Muscle of arm (tissue), 12 donors: Measurements from ENCODE around the gene CCDC81. TPM values are rescaled to one million over a fixed set of nuclear protein-coding genes. Genes with fewer than 3 reads are reported as not detected.
A peak's percentile ranks its signal among the peaks of the same experiment; 100 is the strongest.

Experiments used
- DNase-seq: peaks from one replicate; pipeline ENCODE4 v3.0.0-alpha.2; 2013
- polyA plus RNA-seq, 12 donors: library from polyadenylated mRNA; unstranded; fragments of 120-200 nt; gene quantifications; one replicate each; pipeline ENCODE4 v1.2.1, GENCODE V29; 2013; ENCODE audit not compliant: insufficient read length in 12 of 12

Gene CCDC81
- polyA plus RNA-seq, 12 donors, result 0.50 to 1.5 (median 0.88) TPM; not detected in 2

- peak; percentile 83 for DNase-seq
Observed at GRCh38 chr11:86440305-86440716, 65.6 kb downstream of the CCDC81 start.

GRCh38 chr11:86440843-86441242, 66.2 kb downstream of the CCDC81 start:
- DNase-seq, result no peak

GRCh38 chr11:86442420-86442819, 67.7 kb downstream of the CCDC81 start:
- DNase-seq, result no peak

DNA sequence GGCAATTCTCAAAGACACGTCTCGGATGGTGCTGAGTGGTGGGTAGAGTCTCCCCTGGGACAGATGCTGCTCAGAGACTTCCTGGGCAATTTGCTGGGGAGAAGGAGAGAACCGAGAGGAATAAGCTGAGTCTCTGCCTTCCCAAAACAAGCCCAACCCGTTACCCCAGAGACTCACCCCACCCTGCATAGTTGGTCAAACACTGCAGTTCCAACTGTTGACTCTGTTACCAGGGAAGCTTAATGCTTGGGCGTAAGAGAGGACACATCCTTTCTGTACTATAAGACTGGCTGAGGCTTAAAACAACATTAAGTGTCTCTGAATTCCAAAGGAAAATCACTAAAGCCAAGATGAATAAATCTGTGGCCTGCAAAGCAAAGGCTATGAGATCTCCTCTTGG, 68.1 kb downstream of the CCDC81 start:
- no peak for DNase-seq

GRCh38 chr11:86443415-86443814, 68.7 kb downstream of the CCDC81 start:
- DNase-seq, result no peak

- DNase-seq, result no peak
Observed at GRCh38 chr11:86444981-86445380, 70.3 kb downstream of the CCDC81 start.

GRCh38 chr11:86446163-86446923, 71.7 kb downstream of the CCDC81 start:
- no peak for DNase-seq

DNA sequence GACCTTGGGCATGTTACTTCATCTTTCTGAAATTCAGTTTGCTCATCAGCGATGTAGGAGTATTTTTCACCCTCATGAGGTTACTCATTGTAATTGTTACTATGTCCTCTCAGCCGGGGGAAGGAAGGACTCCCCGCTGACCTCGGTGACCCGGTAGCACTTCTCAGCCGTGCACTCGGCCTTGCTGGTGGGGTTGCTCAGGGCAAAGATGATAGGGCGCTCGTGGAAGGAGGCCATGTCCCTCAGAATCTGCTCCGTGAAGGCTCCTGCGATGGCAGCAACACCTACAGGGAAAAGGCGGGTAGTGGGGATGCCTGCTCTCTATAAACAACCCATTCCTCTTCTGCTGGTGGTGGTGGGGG, 72.2 kb downstream of the CCDC81 start:
- DNase-seq, result no peak

- no peak for DNase-seq
Observed at GRCh38 chr11:86447763-86448480, 73.2 kb downstream of the CCDC81 start.

DNA sequence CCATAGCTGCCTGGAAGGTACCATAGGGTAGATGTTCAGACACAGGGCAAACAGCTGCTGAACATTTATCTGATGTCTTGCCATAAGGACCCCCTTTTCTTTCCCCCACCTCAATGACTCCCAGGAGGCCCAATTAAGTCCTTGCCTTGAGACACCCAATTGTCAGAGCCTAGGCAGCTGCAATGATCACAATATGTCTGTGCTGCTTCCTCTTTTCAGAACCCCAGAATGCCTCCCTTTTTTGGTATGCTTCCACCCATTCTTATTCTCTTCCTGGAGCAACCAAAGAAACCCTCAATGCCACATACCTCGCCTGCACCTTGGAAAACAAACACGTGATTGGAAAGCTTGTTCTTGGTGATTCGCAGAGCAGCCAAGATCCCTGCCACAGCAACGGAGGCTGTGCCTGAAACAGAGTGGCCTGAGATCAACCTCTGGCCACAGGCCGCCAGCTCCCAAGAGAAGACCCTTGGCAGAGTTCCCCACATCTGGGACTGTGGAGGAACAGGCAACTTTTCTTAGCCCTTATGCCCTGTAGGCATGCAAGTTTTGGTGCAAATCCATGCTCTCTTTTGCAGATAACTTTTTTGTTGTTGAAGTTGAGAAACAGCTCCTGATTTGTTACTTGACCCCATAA, 75.4 kb downstream of the CCDC81 start:
- no peak for DNase-seq

DNA sequence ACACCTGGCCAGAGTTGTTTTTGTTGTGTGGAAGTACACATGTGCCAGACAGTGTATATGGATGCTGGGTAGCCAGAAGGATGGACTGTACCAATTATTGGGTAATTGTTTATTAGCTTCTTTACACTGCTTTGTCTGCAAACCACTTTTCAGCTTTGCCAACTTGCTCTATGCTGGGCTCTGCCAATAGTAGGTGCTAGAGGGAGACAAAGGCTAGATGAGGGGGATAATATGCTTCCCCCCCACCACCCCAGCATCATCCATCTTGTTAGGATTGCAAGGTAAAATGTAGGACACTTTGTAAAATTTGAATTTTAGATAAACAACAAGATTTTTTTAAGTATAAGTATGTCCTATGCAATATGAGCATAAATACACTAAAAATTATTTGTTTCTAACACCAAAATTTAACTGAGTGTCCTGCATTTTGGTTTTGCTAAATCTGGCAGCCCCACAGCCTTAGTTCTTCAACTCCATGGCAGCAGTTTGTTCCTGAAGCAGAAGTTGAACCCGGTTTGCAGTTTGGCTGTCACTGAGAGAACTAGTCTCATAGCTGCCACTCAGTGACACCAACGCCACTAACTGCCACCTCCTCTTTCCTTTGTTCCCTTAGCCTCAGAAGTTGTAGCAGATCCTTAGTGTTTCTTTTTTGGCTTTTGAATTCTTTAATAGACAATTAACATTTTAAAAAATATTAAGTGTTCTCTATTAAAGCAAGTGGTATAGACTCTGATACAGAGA, 78.8 kb downstream of the CCDC81 start:
- DNase-seq, result no peak

DNA sequence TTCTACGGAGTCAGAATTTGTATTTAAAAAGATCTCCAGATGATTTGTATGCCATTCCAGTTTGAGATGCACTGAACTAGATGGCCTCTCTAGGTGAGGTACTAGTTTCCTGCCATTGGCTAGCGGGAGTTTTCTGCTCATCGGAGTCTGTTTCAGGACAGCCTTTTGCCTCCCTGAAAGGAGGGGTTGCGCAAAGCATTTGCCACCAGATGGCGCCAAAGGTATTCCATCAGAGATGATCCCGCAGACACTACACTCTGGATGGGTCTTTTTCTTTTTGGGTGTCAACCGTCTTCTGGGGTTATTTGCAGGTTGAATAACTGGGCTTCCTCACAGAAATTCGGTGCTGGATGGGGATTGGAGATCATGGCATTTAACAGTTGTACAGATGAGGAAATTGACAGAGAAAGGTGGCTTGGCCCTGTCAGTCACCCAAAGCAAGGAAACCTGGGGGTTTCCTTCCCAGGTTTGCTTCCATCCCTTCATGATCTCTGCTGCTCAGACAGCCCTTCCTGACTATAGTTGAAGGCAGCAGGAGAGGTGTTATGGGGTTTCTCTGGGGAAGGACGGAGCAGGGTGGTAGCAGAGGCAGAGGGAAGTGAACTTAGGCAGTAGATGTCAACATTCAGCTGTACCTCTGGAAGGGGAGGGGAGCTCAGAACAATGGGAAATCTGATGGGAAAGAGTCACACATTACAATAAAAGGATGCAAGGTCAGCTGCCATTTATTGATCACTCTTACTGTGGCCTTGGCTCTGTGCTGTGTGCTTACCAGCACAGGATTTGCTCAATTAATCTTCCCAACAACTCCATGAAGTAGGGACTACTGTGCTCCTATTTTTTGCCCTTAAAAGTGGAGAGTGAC, 81.6 kb downstream of the CCDC81 start:
- DNase-seq, result peak; percentile 91

DNA sequence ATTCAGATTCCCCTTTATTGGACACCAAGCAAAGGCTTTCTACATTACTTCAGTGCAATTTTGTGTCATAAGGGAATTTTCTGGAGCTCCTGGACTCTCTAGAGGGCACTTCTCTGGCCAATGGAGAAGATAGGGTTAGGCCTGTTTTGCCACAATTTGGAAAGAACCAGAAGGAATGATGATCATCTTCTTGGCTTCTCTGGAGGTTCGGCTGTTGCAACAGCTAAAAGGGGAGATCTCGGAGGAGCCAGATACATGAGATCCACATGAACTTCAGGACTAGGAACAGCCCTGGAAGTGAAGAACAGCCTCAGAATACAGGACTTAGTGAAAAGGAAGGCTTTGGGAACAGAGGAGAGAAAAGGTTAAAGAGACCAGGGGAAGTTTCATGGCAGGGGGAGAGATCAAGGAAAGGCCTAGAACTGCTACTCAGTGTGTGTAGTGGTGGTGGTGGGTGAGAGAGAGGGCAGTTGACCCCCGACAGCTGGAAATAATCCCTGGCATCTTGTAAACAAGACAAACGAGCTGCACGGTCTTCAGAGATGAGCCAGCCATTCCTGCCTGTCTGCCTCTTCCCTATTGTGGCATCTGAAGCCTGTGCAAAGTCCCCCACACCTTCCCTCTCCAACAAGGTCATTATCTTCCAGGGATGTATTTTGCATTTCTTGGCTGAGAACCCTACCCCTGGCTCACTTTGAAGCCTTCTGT, 83.8 kb downstream of the CCDC81 start:
- no peak for DNase-seq

DNA sequence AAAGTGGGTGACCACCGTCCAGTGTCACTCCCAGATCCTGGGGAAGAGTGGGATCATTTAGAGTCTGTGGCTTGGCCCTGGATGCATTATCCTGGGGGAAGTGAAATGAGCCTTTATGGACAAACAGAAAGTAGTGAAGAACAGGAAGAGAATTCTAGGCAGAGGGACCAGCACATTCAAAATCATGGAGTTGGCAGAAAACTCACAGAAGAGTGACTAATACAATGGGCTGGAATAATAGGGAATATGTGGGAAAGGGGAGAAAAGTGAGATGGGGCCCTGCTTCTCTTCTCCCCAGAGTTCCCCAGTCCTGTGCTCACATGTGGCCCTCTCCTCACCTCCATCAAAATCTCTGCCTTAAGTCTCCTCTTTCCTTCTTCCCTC, 84.3 kb downstream of the CCDC81 start:
- DNase-seq, result no peak

- no peak for DNase-seq
Observed at GRCh38 chr11:86459682-86460460, 85.2 kb downstream of the CCDC81 start.

- DNase-seq, result no peak
Observed at GRCh38 chr11:86460461-86461385, 86.0 kb downstream of the CCDC81 start.

DNA sequence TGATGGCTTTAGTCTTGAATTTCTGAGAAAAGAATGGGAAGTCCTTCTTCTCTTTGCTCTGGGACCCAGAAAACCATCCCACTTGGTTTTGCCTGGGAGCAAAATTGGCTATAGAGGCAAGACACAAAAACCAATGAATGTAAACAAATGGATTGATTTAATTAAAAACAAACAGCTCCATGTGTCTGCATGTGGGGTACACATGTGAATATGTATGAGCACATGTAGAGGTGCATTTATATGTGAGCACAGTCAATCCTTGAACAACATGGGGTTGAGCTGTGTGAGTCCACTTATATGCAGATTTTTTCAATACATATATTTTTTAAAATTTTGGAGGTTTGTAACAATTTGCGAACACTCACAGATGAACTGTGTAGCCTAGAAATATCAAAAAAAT, 87.2 kb downstream of the CCDC81 start:
- DNase-seq, result no peak

DNA sequence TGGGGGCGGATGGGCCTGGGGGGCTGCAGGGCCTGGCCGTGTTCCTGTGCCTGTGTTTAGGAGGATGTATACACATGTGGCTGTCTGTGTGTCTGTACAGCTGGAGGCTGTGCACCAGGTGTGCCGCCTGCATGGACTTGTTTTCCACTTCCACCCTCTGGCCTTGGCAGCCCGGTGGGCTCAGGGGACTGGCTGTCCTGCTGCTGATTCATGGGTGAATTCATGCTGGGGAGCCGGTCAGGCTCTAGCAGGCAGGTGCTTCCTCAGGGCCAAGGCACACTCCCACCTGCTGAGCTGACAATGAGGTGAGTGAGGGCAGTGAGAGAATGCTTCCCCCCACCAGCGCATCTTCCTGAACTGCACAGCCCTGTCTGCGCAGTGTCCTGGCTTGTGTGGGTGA, 88.4 kb downstream of the CCDC81 start:
- no peak for DNase-seq

DNA sequence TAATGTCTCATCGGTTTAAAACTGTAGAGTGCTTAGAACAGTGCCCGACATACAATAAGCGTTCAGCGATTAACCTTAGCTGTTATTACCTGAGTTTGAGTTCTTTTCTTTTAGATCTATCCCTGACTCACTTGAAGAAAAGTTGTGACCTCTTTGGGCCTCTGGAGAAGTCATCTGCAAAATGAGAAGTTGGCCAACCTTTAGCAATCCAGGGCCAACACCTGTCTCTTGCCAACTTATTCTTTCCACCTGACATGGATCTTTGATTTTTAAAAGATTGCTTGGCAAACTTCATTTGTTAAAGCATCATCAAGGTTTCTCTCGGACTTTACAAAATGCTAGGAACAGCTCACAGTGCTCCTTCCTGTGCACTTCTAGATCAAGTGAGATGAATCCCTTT, 89.3 kb downstream of the CCDC81 start:
- no peak for DNase-seq
